GM12878 (cell line): ENCODE measurements around the gene ANO1. TPM values are rescaled to one million over a fixed set of nuclear protein-coding genes. Genes with fewer than 3 reads are reported as not detected.

ENCODE experiments used
- ATAC-seq: fragments of 200-7000 bp; cut with Tn5 transposase; 3 replicates; pipeline ENCODE4 v1.9.1; 2020; ENCODE audit warnings: mild to moderate bottlenecking, moderate library complexity
- BruUV-seq: library from RNA; stranded (reverse); fragments of 400-500 nt; replicated peaks from 2 replicates; lab custom pipeline; 2021; lab: Mats Ljungman, UMichigan
- CTCF ChIA-PET: fragments of 300-600 bp; sonication (Branson Sonifier 250); formaldehyde crosslinking; extraction: SDS; loops from one replicate; lab custom pipeline; 2021; ENCODE audit warnings: inconsistent platforms; lab: Yijun Ruan, JAX
- POLR2A ChIA-PET: fragments of 350-600 bp; formaldehyde crosslinking; extraction: SDS; loops from one replicate; lab custom pipeline; 2021; ENCODE audit warnings: inconsistent platforms; lab: Charles Lee
- RAD21 ChIA-PET: fragments of 300-600 bp; sonication (Branson Sonifier 250); formaldehyde crosslinking; loops from one replicate; lab custom pipeline; 2023; ENCODE audit warnings: antibody characterized with exemption; ENCODE audit not compliant: unreplicated experiment; lab: Charles Lee
- SMC1A ChIA-PET: fragments of 300-600 bp; sonication (Branson Sonifier 250); formaldehyde crosslinking; loops from one replicate; lab custom pipeline; 2023; ENCODE audit not compliant: unreplicated experiment, uncharacterized antibody; lab: Charles Lee
- DNase-seq: peaks from one replicate; pipeline ENCODE4 v3.0.0-alpha.2; 2011; ENCODE audit warnings: low read depth, low spot score
- FAIRE-seq: peaks from 3 replicates; lab custom pipeline; 2011; peaks lifted over from hg19 to GRCh38; lab: Jason Lieb, UNC
- H2AFZ ChIP-seq: 2 replicates; pipeline ENCODE4 v1.6.0; 2011; ENCODE audit warnings: low read depth, low read length, control low read depth; ENCODE audit not compliant: control insufficient read depth
- H3K27ac ChIP-seq: 2 replicates; pipeline ENCODE4 v1.5.1; 2011; ENCODE audit warnings: control low read depth; ENCODE audit not compliant: control insufficient read depth, insufficient read depth
- H3K27me3 ChIP-seq, 2 experiments: replicated peaks in 1 of 2; 2 replicates each; pipeline versions ENCODE4 v1.6.0 to v1.6.1; 2011; ENCODE audit warnings: low read length in 1 of 2; ENCODE audit not compliant: control insufficient read depth in 2 of 2, insufficient read depth in 2 of 2
- H3K36me3 ChIP-seq, 2 experiments: 2 replicates each; pipeline ENCODE4 v1.5.1; 2011; ENCODE audit warnings: low read length in 1 of 2; ENCODE audit not compliant: control insufficient read depth in 2 of 2, insufficient read depth in 2 of 2
- H3K4me1 ChIP-seq: 2 replicates; pipeline ENCODE4 v1.6.1; 2011; ENCODE audit warnings: mild to moderate bottlenecking, low read length, moderate library complexity, mixed read lengths; ENCODE audit not compliant: control insufficient read depth, insufficient read depth
- H3K4me2 ChIP-seq: 2 replicates; pipeline ENCODE4 v1.6.0; 2011; ENCODE audit warnings: control low read depth; ENCODE audit not compliant: control insufficient read depth, insufficient read depth
- H3K4me3 ChIP-seq: fragments of 200-600 bp; sonication (generic); 2 replicates; pipeline ENCODE4 v1.5.1; 2016
- H3K79me2 ChIP-seq: 2 replicates; pipeline ENCODE4 v1.6.0; 2011; ENCODE audit warnings: low read length; ENCODE audit not compliant: control insufficient read depth, insufficient read depth
- H3K9ac ChIP-seq: 2 replicates; pipeline ENCODE4 v1.8.0; 2011; ENCODE audit warnings: low read length, control low read depth, mixed read lengths; ENCODE audit not compliant: control insufficient read depth, insufficient read depth
- H3K9me3 ChIP-seq: replicated peaks from 3 replicates; pipeline ENCODE4 v1.5.1; 2011; ENCODE audit warnings: mild to moderate bottlenecking, low read length; ENCODE audit not compliant: control insufficient read depth, insufficient read depth
- H4K20me1 ChIP-seq: 2 replicates; pipeline ENCODE4 v1.6.0; 2011; ENCODE audit not compliant: control insufficient read depth, insufficient read depth
- BHLHE40 ChIP-seq, 2 experiments: fragments of 450-650 bp in 1 of 2; IDR thresholded peaks; 2 replicates each; pipeline ENCODE4 v1.6.1; 2011 to 2017; ENCODE audit warnings: low read depth in 2 of 2, borderline replicate concordance in 1 of 2, improper control_type of control experiment in 1 of 2, low read length in 1 of 2, mild to moderate bottlenecking in 1 of 2
- BMI1 ChIP-seq: fragments of 450-650 bp; IDR thresholded peaks from 2 replicates; pipeline ENCODE4 v1.6.1; 2016; ENCODE audit warnings: mild to moderate bottlenecking, moderate library complexity, borderline replicate concordance
- BRCA1 ChIP-seq: IDR thresholded peaks from 2 replicates; pipeline ENCODE4 v1.6.1; 2011; ENCODE audit warnings: low read depth, low read length, improper control_type of control experiment
- CHD4 ChIP-seq: fragments of 200-600 bp; sonication (generic); IDR thresholded peaks from 2 replicates; pipeline ENCODE4 v1.6.1; 2016; ENCODE audit warnings: mild to moderate bottlenecking
- CREB1 ChIP-seq: IDR thresholded peaks from 2 replicates; pipeline ENCODE4 v1.6.1; 2012; ENCODE audit warnings: low read depth, mild to moderate bottlenecking, inconsistent platforms
- ESRRA ChIP-seq: IDR thresholded peaks from 2 replicates; pipeline ENCODE4 v1.6.1; 2012; ENCODE audit warnings: mild to moderate bottlenecking, low read length, improper control_type of control experiment
- LARP7 ChIP-seq: fragments of 450-650 bp; IDR thresholded peaks from 2 replicates; pipeline ENCODE4 v1.6.1; 2017; ENCODE audit warnings: mild to moderate bottlenecking
- MTA3 ChIP-seq: IDR thresholded peaks from 2 replicates; pipeline ENCODE4 v1.6.1; 2012; ENCODE audit warnings: low read length, inconsistent platforms, borderline replicate concordance
- MYC ChIP-seq: IDR thresholded peaks from 2 replicates; pipeline ENCODE4 v1.6.1; 2011; ENCODE audit warnings: mild to moderate bottlenecking, low read length, moderate library complexity, inconsistent platforms; ENCODE audit not compliant: insufficient read depth, insufficient replicate concordance, insufficient read length, severe bottlenecking
- NFIC ChIP-seq: IDR thresholded peaks from 2 replicates; pipeline ENCODE4 v1.6.1; 2012; ENCODE audit warnings: low read depth, mild to moderate bottlenecking, inconsistent platforms, low read length, moderate library complexity
- POLR2AphosphoS5 ChIP-seq: IDR thresholded peaks from 2 replicates; pipeline ENCODE4 v1.6.1; 2011; ENCODE audit warnings: mild to moderate bottlenecking, low read length, inconsistent platforms
- RAD51 ChIP-seq: fragments of 450-650 bp; IDR thresholded peaks from 2 replicates; pipeline ENCODE4 v1.6.1; 2016; ENCODE audit warnings: moderate library complexity, mild to moderate bottlenecking, inconsistent platforms
- RELA ChIP-seq: fragments of 450-650 bp; IDR thresholded peaks from 2 replicates; pipeline ENCODE4 v1.8.0; 2014; ENCODE audit warnings: borderline replicate concordance; ENCODE audit not compliant: partially characterized antibody
- SIX5 ChIP-seq: IDR thresholded peaks from 2 replicates; pipeline ENCODE4 v1.6.1; 2011; ENCODE audit warnings: mild to moderate bottlenecking, low read depth, low read length, moderate library complexity; ENCODE audit not compliant: severe bottlenecking
- STAT3 ChIP-seq: IDR thresholded peaks from 2 replicates; pipeline ENCODE4 v1.6.1; 2011; ENCODE audit warnings: low read depth, low read length, improper control_type of control experiment
- TARDBP ChIP-seq: IDR thresholded peaks from 2 replicates; pipeline ENCODE4 v1.6.1; 2016; ENCODE audit warnings: borderline replicate concordance
- YBX1 ChIP-seq: fragments of 450-650 bp; IDR thresholded peaks from 2 replicates; pipeline ENCODE4 v1.6.1; 2016; ENCODE audit warnings: antibody characterized with exemption
- ZNF207 ChIP-seq: fragments of 450-650 bp; IDR thresholded peaks from 2 replicates; pipeline ENCODE4 v1.6.1; 2014; ENCODE audit warnings: antibody characterized with exemption, mild to moderate bottlenecking, borderline replicate concordance
- WGBS: methylation state at CpG from one replicate; pipeline ENCODE4 v1.1.6; 2016; ENCODE audit warnings: low lambda C conversion rate; ENCODE audit not compliant: insufficient replicate concordance, insufficient coverage; ENCODE audit errors: missing lambda C conversion rate; 5-methylcytosine and 5-hydroxymethylcytosine counted together
- in situ Hi-C: fragments of 300-500 bp; cut with MboI; formaldehyde crosslinking; loops from 9 replicates; pipeline ENCODE4 v1.14.3; 2018; ENCODE audit warnings: mixed read lengths
- intact Hi-C: fragments of 100-400 bp; cut with micrococcal nuclease; formaldehyde crosslinking; loops from one replicate; pipeline ENCODE4 v1.14.2; 2022; ENCODE audit not compliant: unreplicated experiment
- polyA plus RNA-seq, 11 experiments: library from polyadenylated mRNA; depleted of rRNA in 4 of 11; unstranded in 6 of 11; stranded (reverse) in 5 of 11; fragments of >200 nt; fragmentation: Nextera tagmentation in 4 of 11; fragmentation: Illumina TruSeq in 1 of 11; extraction: Ambion mirVana in 4 of 11; extraction: Trizol in 1 of 11; gene quantifications; 1 replicate in 1 of 11; 2 replicates in 10 of 11; pipeline versions ENCODE4 v1.2.1 to v1.2.3, GENCODE V29; 2011 to 2016; ENCODE audit warnings: inconsistent platforms in 2 of 11, missing spikeins in 2 of 11, low read depth in 1 of 11
- total RNA-seq, 4 experiments: library from RNA; depleted of rRNA in 3 of 4; stranded (reverse); fragments of >200 nt in 3 of 4; fragmentation: Illumina TruSeq in 1 of 4; extraction: Trizol in 1 of 4; gene quantifications; 2 replicates each; pipeline versions ENCODE4 v1.2.1 to v1.2.3, GENCODE V29; 2013 to 2021
- TF ChIP-seq, protein P1 (sequence below): fragments of 450-650 bp; IDR thresholded peaks from 2 replicates; pipeline ENCODE4 v1.6.1; 2018; ENCODE audit warnings: mild to moderate bottlenecking, low read depth, moderate library complexity; ENCODE audit not compliant: partially characterized antibody
- TF ChIP-seq, protein P2 (sequence below): fragments of 450-650 bp; formaldehyde crosslinking; IDR thresholded peaks from 2 replicates; pipeline ENCODE4 v1.4.0; 2020; ENCODE audit warnings: mild to moderate bottlenecking, moderate library complexity

The ANO1 gene
- total and polyA plus RNA-seq, 10 of the 15 experiments (the other 5 are each of a cell fraction or from before 2014, with no cell fraction given) = 0.01 to 0.38 (median 0.06) TPM; not detected in 7

DNA sequence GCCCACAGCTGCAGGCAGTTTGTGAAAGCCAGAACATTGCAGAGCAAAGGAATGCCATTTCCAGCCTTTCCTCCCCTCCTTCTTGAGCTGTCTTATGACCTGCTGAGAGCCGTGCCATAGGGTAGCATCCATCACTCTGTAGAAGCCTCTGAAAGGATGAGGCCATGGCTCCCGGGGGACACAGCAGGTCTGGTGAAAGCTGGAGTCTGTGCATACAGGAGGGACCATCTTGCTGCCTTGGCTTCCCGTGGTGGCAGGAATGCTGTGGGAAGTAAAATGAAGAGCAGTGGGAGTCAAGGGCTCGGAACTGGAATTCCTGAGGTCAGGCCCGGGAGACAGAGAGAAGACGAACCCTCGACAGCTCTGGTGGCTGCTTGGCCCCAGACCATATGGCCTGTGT lies 30.9 kb downstream of the ANO1 start (continued):
- TF ChIP-seq MYC = no peak

DNA sequence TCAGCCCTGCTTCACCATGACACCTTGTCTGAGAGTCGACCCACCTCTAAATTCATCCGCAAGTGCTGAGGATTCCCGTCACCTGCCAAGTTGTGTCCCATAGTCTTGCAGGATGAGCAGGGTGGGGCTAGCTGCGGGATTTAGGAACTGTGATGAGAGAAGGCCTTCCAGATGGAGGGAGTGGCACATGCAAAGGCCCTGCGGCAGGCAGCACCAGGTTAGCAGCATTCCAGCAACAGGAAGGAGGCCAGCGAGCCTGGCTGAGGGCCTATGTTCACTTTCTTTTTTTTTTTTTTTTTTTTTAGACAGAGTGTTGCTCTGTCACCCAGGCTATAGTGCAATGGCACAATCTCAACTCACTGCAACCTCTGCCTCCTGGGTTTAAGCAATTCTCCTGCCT lies 31.8 kb downstream of the ANO1 start:
- SMC1A ChIA-PET = no interaction called here
- DNase-seq (no peak), ATAC-seq (no peak), FAIRE-seq (no peak)
- no peaks in the 10 kb centered on the region for H3K79me2 ChIP-seq
- RAD21 ChIA-PET = no interaction called here
- H4K20me1 ChIP-seq = no peaks in the 10 kb centered on the region
- BruUV-seq = no TSS peak
- in situ Hi-C loops = no loop called here
- intact Hi-C loops = no loop called here
- TF ChIP-seq RAD51 = no peak
- TF ChIP-seq MTA3 = no peak
- TF ChIP-seq CREB1 = no peak
- TF ChIP-seq NFIC = no peak
- no peak for TF ChIP-seq LARP7
- no peak for TF ChIP-seq YBX1
- TF ChIP-seq BMI1 = no peak
- no peak for TF ChIP-seq ZNF207
- TF ChIP-seq ESRRA = no peak
- TF ChIP-seq SIX5 = no peak
- TF ChIP-seq, protein P1, sequence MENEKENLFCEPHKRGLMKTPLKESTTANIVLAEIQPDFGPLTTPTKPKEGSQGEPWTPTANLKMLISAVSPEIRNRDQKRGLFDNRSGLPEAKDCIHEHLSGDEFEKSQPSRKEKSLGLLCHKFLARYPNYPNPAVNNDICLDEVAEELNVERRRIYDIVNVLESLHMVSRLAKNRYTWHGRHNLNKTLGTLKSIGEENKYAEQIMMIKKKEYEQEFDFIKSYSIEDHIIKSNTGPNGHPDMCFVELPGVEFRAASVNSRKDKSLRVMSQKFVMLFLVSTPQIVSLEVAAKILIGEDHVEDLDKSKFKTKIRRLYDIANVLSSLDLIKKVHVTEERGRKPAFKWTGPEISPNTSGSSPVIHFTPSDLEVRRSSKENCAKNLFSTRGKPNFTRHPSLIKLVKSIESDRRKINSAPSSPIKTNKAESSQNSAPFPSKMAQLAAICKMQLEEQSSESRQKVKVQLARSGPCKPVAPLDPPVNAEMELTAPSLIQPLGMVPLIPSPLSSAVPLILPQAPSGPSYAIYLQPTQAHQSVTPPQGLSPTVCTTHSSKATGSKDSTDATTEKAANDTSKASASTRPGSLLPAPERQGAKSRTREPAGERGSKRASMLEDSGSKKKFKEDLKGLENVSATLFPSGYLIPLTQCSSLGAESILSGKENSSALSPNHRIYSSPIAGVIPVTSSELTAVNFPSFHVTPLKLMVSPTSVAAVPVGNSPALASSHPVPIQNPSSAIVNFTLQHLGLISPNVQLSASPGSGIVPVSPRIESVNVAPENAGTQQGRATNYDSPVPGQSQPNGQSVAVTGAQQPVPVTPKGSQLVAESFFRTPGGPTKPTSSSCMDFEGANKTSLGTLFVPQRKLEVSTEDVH = no peak
- no peak for TF ChIP-seq BHLHE40 (IDR thresholded peaks at IDR 0.05; ENCODE audit: borderline replicate concordance in 1 of 2, low read depth in 2 of 2, low read length in 1 of 2)
- no peak for TF ChIP-seq BRCA1
- no peak for TF ChIP-seq POLR2AphosphoS5
- TF ChIP-seq STAT3 = no peak
- no peak for TF ChIP-seq TARDBP
- TF ChIP-seq, protein P2, sequence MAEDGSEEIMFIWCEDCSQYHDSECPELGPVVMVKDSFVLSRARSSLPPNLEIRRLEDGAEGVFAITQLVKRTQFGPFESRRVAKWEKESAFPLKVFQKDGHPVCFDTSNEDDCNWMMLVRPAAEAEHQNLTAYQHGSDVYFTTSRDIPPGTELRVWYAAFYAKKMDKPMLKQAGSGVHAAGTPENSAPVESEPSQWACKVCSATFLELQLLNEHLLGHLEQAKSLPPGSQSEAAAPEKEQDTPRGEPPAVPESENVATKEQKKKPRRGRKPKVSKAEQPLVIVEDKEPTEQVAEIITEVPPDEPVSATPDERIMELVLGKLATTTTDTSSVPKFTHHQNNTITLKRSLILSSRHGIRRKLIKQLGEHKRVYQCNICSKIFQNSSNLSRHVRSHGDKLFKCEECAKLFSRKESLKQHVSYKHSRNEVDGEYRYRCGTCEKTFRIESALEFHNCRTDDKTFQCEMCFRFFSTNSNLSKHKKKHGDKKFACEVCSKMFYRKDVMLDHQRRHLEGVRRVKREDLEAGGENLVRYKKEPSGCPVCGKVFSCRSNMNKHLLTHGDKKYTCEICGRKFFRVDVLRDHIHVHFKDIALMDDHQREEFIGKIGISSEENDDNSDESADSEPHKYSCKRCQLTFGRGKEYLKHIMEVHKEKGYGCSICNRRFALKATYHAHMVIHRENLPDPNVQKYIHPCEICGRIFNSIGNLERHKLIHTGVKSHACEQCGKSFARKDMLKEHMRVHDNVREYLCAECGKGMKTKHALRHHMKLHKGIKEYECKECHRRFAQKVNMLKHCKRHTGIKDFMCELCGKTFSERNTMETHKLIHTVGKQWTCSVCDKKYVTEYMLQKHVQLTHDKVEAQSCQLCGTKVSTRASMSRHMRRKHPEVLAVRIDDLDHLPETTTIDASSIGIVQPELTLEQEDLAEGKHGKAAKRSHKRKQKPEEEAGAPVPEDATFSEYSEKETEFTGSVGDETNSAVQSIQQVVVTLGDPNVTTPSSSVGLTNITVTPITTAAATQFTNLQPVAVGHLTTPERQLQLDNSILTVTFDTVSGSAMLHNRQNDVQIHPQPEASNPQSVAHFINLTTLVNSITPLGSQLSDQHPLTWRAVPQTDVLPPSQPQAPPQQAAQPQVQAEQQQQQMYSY (CRISPR knock-in tag) = no peak
- no peak for TF ChIP-seq RELA
- TF ChIP-seq CHD4 = no peak
- no peaks in the 10 kb centered on the region for H3K36me3 ChIP-seq
- CTCF ChIA-PET = no interaction called here
- POLR2A ChIA-PET = no interaction called here
- H3K27me3 ChIP-seq = peaks cover 0 to 5% of the 10 kb centered on the region in 2 experiments; a peak in 2 of 4 replicates
- H3K4me1 ChIP-seq = no peaks in the 10 kb centered on the region
- H3K4me3 ChIP-seq = no peak overlapping the region
- no peak overlapping the region for H3K9ac ChIP-seq
- H2AFZ ChIP-seq = no peak overlapping the region
- H3K9me3 ChIP-seq = no peaks in the 10 kb centered on the region
- no peak overlapping the region for H3K27ac ChIP-seq
- no peak overlapping the region for H3K4me2 ChIP-seq
- 63% methylated on average over 6 of the region's 6 CpGs for whole genome bisulfite sequencing
